HCT116 (cell line): ENCODE data around the gene TNFRSF14. TPM values are rescaled to one million over a fixed set of nuclear protein-coding genes. Genes with fewer than 3 reads are reported as not detected.
"Not testable (repeated sequence)": the region's sequence is repeated elsewhere in the genome, so short reads cannot be mapped to it uniquely, and the experiment has no call there.

ENCODE experiments used
- ATAC-seq: fragments of 200-7000 bp; cut with Tn5 transposase; 2 replicates; pipeline ENCODE4 v1.9.1; 2020; ENCODE audit warnings: mild to moderate bottlenecking, moderate library complexity
- BruUV-seq: library from RNA; stranded (reverse); fragments of 400-500 nt; replicated peaks from 2 replicates; lab custom pipeline; 2021; lab: Mats Ljungman, UMichigan
- CTCF ChIA-PET: fragments of 300-600 bp; sonication (Branson Sonifier 250); formaldehyde crosslinking; loops from one replicate; lab custom pipeline; 2021; ENCODE audit warnings: antibody characterized with exemption; lab: Charles Lee
- POLR2A ChIA-PET: fragments of 300-600, 350-600 bp; sonication (Branson Sonifier 250); formaldehyde crosslinking; loops from one replicate; lab custom pipeline; 2021; ENCODE audit warnings: antibody characterized with exemption; lab: Charles Lee
- RAD21 ChIA-PET, 2 experiments: fragments of 300-600 bp; sonication (Branson Sonifier 250); formaldehyde crosslinking; loops; one replicate each; lab custom pipeline; 2023; ENCODE audit warnings: low total read pairs in 2 of 2; ENCODE audit not compliant: uncharacterized antibody in 2 of 2, unreplicated experiment in 2 of 2, low non-redundant PET in 1 of 2; lab: Charles Lee
- DNase-seq: peaks from one replicate; pipeline ENCODE4 v3.0.0-alpha.2; 2010; ENCODE audit warnings: low read depth, low spot score
- H2AFZ ChIP-seq: fragments of 200-600 bp; shearing (Covaris generic), sonication (generic); 2 replicates; pipeline ENCODE4 v1.6.1; 2017; ENCODE audit warnings: low read depth, mixed run types, mixed read lengths, antibody characterized with exemption, low read length; ENCODE audit not compliant: poor library complexity, severe bottlenecking
- H3K27ac ChIP-seq: 2 replicates; pipeline ENCODE4 v1.5.1; 2012; ENCODE audit warnings: low read depth, low read length
- H3K27me3 ChIP-seq: fragments of 200-600 bp; sonication (generic); 2 replicates; pipeline ENCODE4 v1.6.1; 2016; ENCODE audit warnings: mixed run types, low read length, mixed read lengths; ENCODE audit not compliant: insufficient read depth
- H3K36me3 ChIP-seq, 2 experiments: fragments of 200-500 bp in 1 of 2; fragments of 200-600 bp in 1 of 2; sonication (Bioruptor generic) in 1 of 2; sonication (generic) in 1 of 2; 2 replicates each; pipeline versions ENCODE4 v1.5.1 to v1.6.1; 2014 to 2016; ENCODE audit warnings: low read length in 2 of 2, inconsistent platforms in 1 of 2, mixed read lengths in 1 of 2, mixed run types in 1 of 2; ENCODE audit not compliant: insufficient read depth in 2 of 2, control insufficient read depth in 1 of 2
- H3K4me1 ChIP-seq, 2 experiments: fragments of 200-600 bp in 1 of 2; sonication (generic) in 1 of 2; 2 replicates each; pipeline versions ENCODE4 v1.5.1 to v1.6.1; 2012 to 2017; ENCODE audit warnings: low read length in 2 of 2, inconsistent platforms in 1 of 2, mild to moderate bottlenecking in 1 of 2, mixed read lengths in 1 of 2, mixed run types in 1 of 2, moderate library complexity in 1 of 2; ENCODE audit not compliant: insufficient read depth in 2 of 2, control insufficient read depth in 1 of 2
- H3K4me2 ChIP-seq: fragments of 200-600 bp; sonication (generic); 2 replicates; pipeline ENCODE4 v1.6.1; 2017; ENCODE audit warnings: mixed run types, low read length, mixed read lengths
- H3K4me3 ChIP-seq, 2 experiments: fragments of 200-600 bp in 1 of 2; sonication (generic) in 1 of 2; replicated peaks in 1 of 2; 2 replicates each; pipeline ENCODE4 v1.5.1; 2011 to 2016; ENCODE audit warnings: low read length in 2 of 2, control low read depth in 1 of 2, low read depth in 1 of 2, mild to moderate bottlenecking in 1 of 2, mixed read lengths in 1 of 2, mixed run types in 1 of 2
- H3K79me2 ChIP-seq: fragments of 200-600 bp; sonication (generic); 2 replicates; pipeline ENCODE4 v1.6.1; 2017; ENCODE audit warnings: mild to moderate bottlenecking, mixed run types, low read length, moderate library complexity, mixed read lengths; ENCODE audit not compliant: insufficient read depth
- H3K9ac ChIP-seq: fragments of 200-600 bp; sonication (generic); 2 replicates; pipeline ENCODE4 v1.6.1; 2016; ENCODE audit warnings: low read length, mixed read lengths
- H3K9me2 ChIP-seq: fragments of 200-600 bp; sonication (generic), shearing (Covaris generic); 2 replicates; pipeline ENCODE4 v1.6.1; 2017; ENCODE audit warnings: mixed run types, mild to moderate bottlenecking, moderate library complexity; ENCODE audit not compliant: insufficient read depth
- H3K9me3 ChIP-seq, 2 experiments: fragments of 200-500 bp in 1 of 2; fragments of 200-600 bp in 1 of 2; sonication (Bioruptor generic) in 1 of 2; sonication (generic) in 1 of 2; 2 replicates each; pipeline ENCODE4 v1.6.1; 2014 to 2017; ENCODE audit warnings: low read length in 2 of 2, mixed read lengths in 2 of 2, inconsistent platforms in 1 of 2, low read depth in 1 of 2, mild to moderate bottlenecking in 1 of 2, mixed run types in 1 of 2, moderate library complexity in 1 of 2; ENCODE audit not compliant: control insufficient read depth in 1 of 2, insufficient read depth in 1 of 2
- H4K20me1 ChIP-seq: fragments of 200-600 bp; sonication (generic), shearing (Covaris generic); 2 replicates; pipeline ENCODE4 v1.6.1; 2017; ENCODE audit warnings: mixed run types, mild to moderate bottlenecking, moderate library complexity; ENCODE audit not compliant: insufficient read depth
- CBX3 ChIP-seq: IDR thresholded peaks from 2 replicates; pipeline ENCODE4 v1.6.1; 2012; ENCODE audit warnings: low read depth
- EZH2phosphoT487 ChIP-seq: fragments of 200-600 bp; IDR thresholded peaks from 2 replicates; pipeline ENCODE4 v1.6.1; 2018; ENCODE audit warnings: antibody characterized with exemption, borderline replicate concordance
- JUND ChIP-seq: IDR thresholded peaks from 2 replicates; pipeline ENCODE4 v1.6.1; 2012
- SRF ChIP-seq: IDR thresholded peaks from 2 replicates; pipeline ENCODE4 v1.6.1; 2012; ENCODE audit warnings: low read depth
- TCF7L2 ChIP-seq: IDR thresholded peaks from 2 replicates; pipeline ENCODE4 v1.7.0; 2011; ENCODE audit warnings: borderline replicate concordance, inconsistent platforms; ENCODE audit not compliant: insufficient read depth, insufficient read length; ENCODE audit errors: extremely low read depth
- YY1 ChIP-seq: IDR thresholded peaks from 2 replicates; pipeline ENCODE4 v1.6.1; 2011; ENCODE audit warnings: low read length, low read depth, moderate library complexity, mild to moderate bottlenecking; ENCODE audit not compliant: insufficient replicate concordance; ENCODE audit errors: extremely low read depth
- ZFX ChIP-seq: fragments of 450-650 bp; IDR thresholded peaks from 2 replicates; pipeline ENCODE4 v1.6.1; 2017
- ZNF274 ChIP-seq: fragments of 200-500 bp; sonication (Bioruptor generic); IDR thresholded peaks from 2 replicates; pipeline ENCODE4 v1.6.1; 2014; ENCODE audit warnings: mild to moderate bottlenecking, low read depth, low read length, inconsistent platforms
- intact Hi-C: fragments of 100-400 bp; cut with micrococcal nuclease; formaldehyde crosslinking; loops from 2 replicates; pipeline ENCODE4 v1.10.0; 2022
- total RNA-seq: library from RNA; stranded (reverse); gene quantifications from one replicate; pipeline ENCODE4 v1.2.1, GENCODE V29; 2021; ENCODE audit not compliant: unreplicated experiment
- TF ChIP-seq, protein P1 (sequence below): IDR thresholded peaks from 2 replicates; pipeline ENCODE4 v1.6.1; 2012; ENCODE audit warnings: low read depth
- TF ChIP-seq, protein P2 (sequence below): IDR thresholded peaks from 2 replicates; pipeline ENCODE4 v1.6.1; 2012

Gene TNFRSF14
- total RNA-seq, 1 experiment from 2014 or later, result 0.66 TPM

- TF ChIP-seq, protein P1, sequence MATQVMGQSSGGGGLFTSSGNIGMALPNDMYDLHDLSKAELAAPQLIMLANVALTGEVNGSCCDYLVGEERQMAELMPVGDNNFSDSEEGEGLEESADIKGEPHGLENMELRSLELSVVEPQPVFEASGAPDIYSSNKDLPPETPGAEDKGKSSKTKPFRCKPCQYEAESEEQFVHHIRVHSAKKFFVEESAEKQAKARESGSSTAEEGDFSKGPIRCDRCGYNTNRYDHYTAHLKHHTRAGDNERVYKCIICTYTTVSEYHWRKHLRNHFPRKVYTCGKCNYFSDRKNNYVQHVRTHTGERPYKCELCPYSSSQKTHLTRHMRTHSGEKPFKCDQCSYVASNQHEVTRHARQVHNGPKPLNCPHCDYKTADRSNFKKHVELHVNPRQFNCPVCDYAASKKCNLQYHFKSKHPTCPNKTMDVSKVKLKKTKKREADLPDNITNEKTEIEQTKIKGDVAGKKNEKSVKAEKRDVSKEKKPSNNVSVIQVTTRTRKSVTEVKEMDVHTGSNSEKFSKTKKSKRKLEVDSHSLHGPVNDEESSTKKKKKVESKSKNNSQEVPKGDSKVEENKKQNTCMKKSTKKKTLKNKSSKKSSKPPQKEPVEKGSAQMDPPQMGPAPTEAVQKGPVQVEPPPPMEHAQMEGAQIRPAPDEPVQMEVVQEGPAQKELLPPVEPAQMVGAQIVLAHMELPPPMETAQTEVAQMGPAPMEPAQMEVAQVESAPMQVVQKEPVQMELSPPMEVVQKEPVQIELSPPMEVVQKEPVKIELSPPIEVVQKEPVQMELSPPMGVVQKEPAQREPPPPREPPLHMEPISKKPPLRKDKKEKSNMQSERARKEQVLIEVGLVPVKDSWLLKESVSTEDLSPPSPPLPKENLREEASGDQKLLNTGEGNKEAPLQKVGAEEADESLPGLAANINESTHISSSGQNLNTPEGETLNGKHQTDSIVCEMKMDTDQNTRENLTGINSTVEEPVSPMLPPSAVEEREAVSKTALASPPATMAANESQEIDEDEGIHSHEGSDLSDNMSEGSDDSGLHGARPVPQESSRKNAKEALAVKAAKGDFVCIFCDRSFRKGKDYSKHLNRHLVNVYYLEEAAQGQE, result no peak
These were observed 4.0 kb upstream of the TNFRSF14 start (continued) for GRCh38 chr1:2552189-2552588.

DNA sequence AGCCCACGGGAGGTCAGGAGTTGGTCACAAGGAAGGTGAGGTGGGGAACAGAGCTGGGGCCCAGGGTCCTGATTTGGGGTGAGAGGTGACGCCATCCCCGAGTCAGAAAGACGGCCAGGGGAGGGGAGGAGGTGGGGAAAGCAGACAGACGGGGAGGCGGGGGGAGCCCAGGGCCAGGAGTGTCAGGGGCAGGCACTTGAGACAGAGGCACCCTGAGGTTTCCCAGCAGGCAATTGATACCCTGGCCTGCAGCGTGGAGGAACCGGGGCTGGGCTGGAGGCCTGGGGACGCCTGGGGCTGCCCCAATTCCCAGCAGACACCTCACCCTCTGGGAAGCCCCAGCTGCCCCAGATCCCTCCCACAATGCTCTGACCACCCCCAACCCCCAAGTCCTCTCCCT is 3.1 kb upstream of the TNFRSF14 start:
- H3K4me3 ChIP-seq, BruUV-seq, H3K9ac ChIP-seq, H3K4me2 ChIP-seq, H3K9me2 ChIP-seq, RAD21 ChIA-PET, intact Hi-C loops, H2AFZ ChIP-seq, H4K20me1 ChIP-seq, ATAC-seq, H3K9me3 ChIP-seq, H3K36me3 ChIP-seq, H3K79me2 ChIP-seq, CTCF ChIA-PET, DNase-seq, H3K27ac ChIP-seq, POLR2A ChIA-PET, H3K27me3 ChIP-seq: not testable (repeated sequence)
- peaks cover 12% of the 10 kb centered on the region in 2 experiments for H3K4me1 ChIP-seq

GRCh38 chr1:2553871-2554620 is 2.1 kb upstream of the TNFRSF14 start:
- Histone ChIP-seq H3K79me2 (no peaks in the 10 kb centered on the region), H3K4me2 (no peak overlapping the region), H3K9me2 (no peaks in the 10 kb centered on the region), H4K20me1 (no peaks in the 10 kb centered on the region), H3K4me1 (peaks cover 3% of the 10 kb centered on the region in 2 experiments), H3K9ac (no peak overlapping the region), H3K27me3 (no peaks in the 10 kb centered on the region), H3K4me3 (no peak overlapping the region), H2AFZ (no peak overlapping the region), H3K9me3 (no peaks in the 10 kb centered on the region), H3K36me3 (no peaks in the 10 kb centered on the region), H3K27ac (no peak overlapping the region)
- ATAC-seq (no peak), DNase-seq (no peak)
- ChIA-PET CTCF (no interaction called here), RAD21 (no interaction called here), POLR2A (no interaction called here)
- intact Hi-C loops, result no loop called here
- BruUV-seq, result no TSS peak
- TF ChIP-seq EZH2phosphoT487 (no peak), TCF7L2 (no peak), ZFX (no peak), JUND (no peak), SRF (no peak), YY1 (no peak), CBX3 (no peak), ZNF274 (no peak)
- TF ChIP-seq, protein P1, result no peak
- TF ChIP-seq, protein P2, sequence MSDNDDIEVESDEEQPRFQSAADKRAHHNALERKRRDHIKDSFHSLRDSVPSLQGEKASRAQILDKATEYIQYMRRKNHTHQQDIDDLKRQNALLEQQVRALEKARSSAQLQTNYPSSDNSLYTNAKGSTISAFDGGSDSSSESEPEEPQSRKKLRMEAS, result no peak
